NCI-H2029 (cell line): ENCODE results near the gene STRN.
"Not testable (repeated sequence)": the region's sequence is repeated elsewhere in the genome, so short reads cannot be mapped to it uniquely, and the experiment has no call there.

Experiments used
- DNase-seq: peaks from one replicate; lab custom pipeline; 2025; lab: John Stamatoyannopoulos, UW

The STRN gene

GRCh38 chr2:36912695-36913094, 53.6 kb downstream of the STRN start:
- DNase-seq, result no peak

- no peak for DNase-seq
Observed at GRCh38 chr2:36911012-36911411, 55.3 kb downstream of the STRN start.

GRCh38 chr2:36906277-36906676, 60.1 kb downstream of the STRN start:
- no peak for DNase-seq

- DNase-seq, result no peak
Observed at GRCh38 chr2:36904636-36905035, 61.7 kb downstream of the STRN start.

GRCh38 chr2:36902385-36903120, 63.8 kb downstream of the STRN start:
- no peak for DNase-seq

- DNase-seq, result no peak
Observed at GRCh38 chr2:36892805-36893204, 73.5 kb downstream of the STRN start.

GRCh38 chr2:36889795-36890194, 76.5 kb downstream of the STRN start:
- peak; percentile 6 for DNase-seq

- not testable (repeated sequence) for DNase-seq
Observed at GRCh38 chr2:36887095-36887494, 79.2 kb downstream of the STRN start.

- DNase-seq, result no peak
Observed at GRCh38 chr2:36886664-36887063, 79.7 kb downstream of the STRN start.

- no peak for DNase-seq
Observed at GRCh38 chr2:36885605-36886004, 80.7 kb downstream of the STRN start.

- DNase-seq, result no peak
Observed at GRCh38 chr2:36882532-36882931, 83.8 kb downstream of the STRN start.

- DNase-seq, result no peak
Observed at GRCh38 chr2:36881816-36882215, 84.5 kb downstream of the STRN start.

- DNase-seq, result no peak
Observed at GRCh38 chr2:36878429-36878828, 87.9 kb downstream of the STRN start.

GRCh38 chr2:36871068-36871707, 95.1 kb downstream of the STRN start:
- no peak for DNase-seq

- DNase-seq, result no peak
Observed at GRCh38 chr2:36869606-36870005, 96.7 kb downstream of the STRN start.

GRCh38 chr2:36861896-36862295, 104.4 kb downstream of the STRN start:
- no peak for DNase-seq

- DNase-seq, result no peak
Observed at GRCh38 chr2:36859366-36859792, 107.0 kb downstream of the STRN start.

- no peak for DNase-seq
Observed at GRCh38 chr2:36858551-36859365, 107.6 kb downstream of the STRN start.

- no peak for DNase-seq
Observed at GRCh38 chr2:36857713-36858112, 108.6 kb downstream of the STRN start.

GRCh38 chr2:36855429-36855828, 110.9 kb downstream of the STRN start:
- DNase-seq, result no peak

- DNase-seq, result no peak
Observed at GRCh38 chr2:36854241-36854640, 112.1 kb downstream of the STRN start.

GRCh38 chr2:36849265-36849664, 117.1 kb downstream of the STRN start:
- DNase-seq, result no peak

- DNase-seq, result no peak
Observed at GRCh38 chr2:36843838-36844237, 122.5 kb downstream of the STRN start.
